ENCODE data around the gene MRI1. TPM values are rescaled to one million over a fixed set of nuclear protein-coding genes. Genes with fewer than 3 reads are reported as not detected.

MRI1 gene
- total and polyA plus RNA-seq, 10 of the 15 experiments (the other 5 are each of a cell fraction or from before 2014, with no cell fraction given): 5.4 to 50.3 (median 28.3) TPM

GRCh38 chr19:13814550-13814949 lies 50.2 kb downstream of the MRI1 start (continued):
- no peak for TF ChIP-seq MTA3 (IDR thresholded peaks at IDR 0.05; ENCODE audit: borderline replicate concordance, low read length)

- Histone ChIP-seq H3K79me2 (ENCODE audit: control insufficient read depth, insufficient read depth, low read length) (no peaks in the 10 kb centered on the region), H2AFZ (ENCODE audit: control insufficient read depth, low read depth, low read length) (no peak overlapping the region), H3K4me1 (ENCODE audit: control insufficient read depth, insufficient read depth, low read length) (no peaks in the 10 kb centered on the region), H3K36me3 (ENCODE audit: control insufficient read depth in 2 of 2, insufficient read depth in 2 of 2, low read length in 1 of 2) (0 out of 4 replicates have a peak, but pooled peaks cover 0 to 3% of the 10 kb centered on the region in 2 experiments), H3K27me3 (replicated peaks in 1 of 2; ENCODE audit: control insufficient read depth in 2 of 2, insufficient read depth in 2 of 2, low read length in 1 of 2) (no peaks in the 10 kb centered on the region), H3K4me3 (no peak overlapping the region), H3K27ac (ENCODE audit: control insufficient read depth, insufficient read depth) (no peak overlapping the region), H3K9me3 (replicated peaks; ENCODE audit: control insufficient read depth, insufficient read depth, low read length) (no peaks in the 10 kb centered on the region), H3K9ac (ENCODE audit: control insufficient read depth, insufficient read depth, low read length) (no peak overlapping the region; the same call in 1 of the 2 replicates), H3K4me2 (ENCODE audit: control insufficient read depth, insufficient read depth) (peak overlapping the region; percentile 55), H4K20me1 (ENCODE audit: control insufficient read depth, insufficient read depth) (no peaks in the 10 kb centered on the region)
- in situ Hi-C loops (cut with MboI): no loop called here
- POLR2A ChIA-PET: no interaction called here
- peak; percentile 11 for TF ChIP-seq FOS (IDR thresholded peaks at IDR 0.05; ENCODE audit: borderline replicate concordance, extremely low read depth, insufficient read length)
- no peak for TF ChIP-seq GATAD2B (conservative IDR thresholded peaks at IDR 0.05; ENCODE audit: low read depth)
- TF ChIP-seq SRF (IDR thresholded peaks at IDR 0.05; ENCODE audit: low read depth in 2 of 2, low read length in 2 of 2): 0 out of 4 replicates have a peak, but pooled peaks of 1 of the 2 experiments have one; percentile 37
- TF ChIP-seq ZNF384 (IDR thresholded peaks at IDR 0.05; ENCODE audit: borderline replicate concordance, low read depth, low read length): no peak
- intact Hi-C loops (cut with micrococcal nuclease; ENCODE audit: unreplicated experiment): no loop called here
- BruUV-seq (replicated peaks): no TSS peak
- RAD21 ChIA-PET (ENCODE audit: unreplicated experiment): no interaction called here
- CTCF ChIA-PET: no interaction called here
- SMC1A ChIA-PET (ENCODE audit: uncharacterized antibody, unreplicated experiment): no interaction called here
- no peak for FAIRE-seq
- WGBS (ENCODE audit: insufficient coverage, insufficient replicate concordance, low lambda C conversion rate, missing lambda C conversion rate): 63% methylated on average over 11 of the region's 11 CpGs
- DNase-seq (ENCODE audit: low read depth, low spot score): no peak
- peak; percentile 67 for ATAC-seq
These were observed 52.8 kb downstream of the MRI1 start for GRCh38 chr19:13817018-13817614.
